Measurements from ENCODE around the gene EYS. TPM values are rescaled to one million over a fixed set of nuclear protein-coding genes. Genes with fewer than 3 reads are reported as not detected.

The EYS gene
- total RNA-seq, 1 experiment from 2014 or later, result not detected

- TF ChIP-seq REST (IDR thresholded peaks at IDR 0.05; ENCODE audit: low read depth) (no peak), ATF3 (IDR thresholded peaks at IDR 0.05) (no peak), CBX3 (IDR thresholded peaks at IDR 0.05; ENCODE audit: low read depth) (no peak), SP1 (IDR thresholded peaks at IDR 0.05; ENCODE audit: low read depth) (no peak), ELF1 (IDR thresholded peaks at IDR 0.05; ENCODE audit: borderline replicate concordance, low read depth) (no peak)
Observed at GRCh38 chr6:64721865-64722264, 985.2 kb downstream of the EYS start (continued).

GRCh38 chr6:64717281-64717680 lies 989.7 kb downstream of the EYS start:
- DNase-seq (ENCODE audit: low read depth, low spot score), result no peak
- CTCF ChIA-PET, result no interaction called here
- TF ChIP-seq SP1 (IDR thresholded peaks at IDR 0.05; ENCODE audit: low read depth) (no peak), MAX (IDR thresholded peaks at IDR 0.05) (no peak), CTCF (IDR thresholded peaks at IDR 0.05 in 2 of 3, conservative IDR thresholded peaks at IDR 0.05 in 1 of 3; ENCODE audit: borderline replicate concordance in 1 of 3, insufficient read depth in 1 of 3, low read depth in 2 of 3, low read length in 2 of 3) (no peak), ATF3 (IDR thresholded peaks at IDR 0.05) (no peak), TCF7L2 (IDR thresholded peaks at IDR 0.05; ENCODE audit: borderline replicate concordance, extremely low read depth, insufficient read depth, insufficient read length) (no peak), ELF1 (IDR thresholded peaks at IDR 0.05; ENCODE audit: borderline replicate concordance, low read depth) (no peak), EZH2 (IDR thresholded peaks at IDR 0.05) (no peak), FOSL1 (IDR thresholded peaks at IDR 0.05; ENCODE audit: low read depth) (no peak), EGR1 (IDR thresholded peaks at IDR 0.05; ENCODE audit: low read depth) (no peak), EZH2phosphoT487 (IDR thresholded peaks at IDR 0.05; ENCODE audit: borderline replicate concordance) (no peak), POLR2A (IDR thresholded peaks at IDR 0.05; ENCODE audit: borderline replicate concordance, extremely low read depth, insufficient read depth, insufficient read length) (no peak), CBX3 (IDR thresholded peaks at IDR 0.05; ENCODE audit: low read depth) (no peak), ZBTB33 (IDR thresholded peaks at IDR 0.05; ENCODE audit: extremely low read depth, insufficient replicate concordance, low read length) (no peak)

More at GRCh38 chr6:64717281-64717680, 989.7 kb downstream of the EYS start:
- H3K79me2 ChIP-seq (ENCODE audit: insufficient read depth, low read length), result no peaks in the 10 kb centered on the region
- no peak for ATAC-seq
- no peak overlapping the region for H3K27ac ChIP-seq (ENCODE audit: low read depth, low read length)
- no peak overlapping the region for H3K4me2 ChIP-seq (ENCODE audit: low read length)
- H3K9ac ChIP-seq (ENCODE audit: low read length), result no peak overlapping the region
- POLR2A ChIA-PET, result no interaction called here
- H3K9me2 ChIP-seq (ENCODE audit: insufficient read depth), result no peaks in the 10 kb centered on the region
- intact Hi-C loops (cut with micrococcal nuclease), result no loop called here
- no peak overlapping the region for H3K4me3 ChIP-seq (replicated peaks in 1 of 2; ENCODE audit: low read depth in 1 of 2, low read length in 2 of 2)
- H3K4me1 ChIP-seq (ENCODE audit: control insufficient read depth in 1 of 2, insufficient read depth in 2 of 2, low read length in 2 of 2), result no peaks in the 10 kb centered on the region
- H3K9me3 ChIP-seq (ENCODE audit: control insufficient read depth in 1 of 2, insufficient read depth in 1 of 2, low read depth in 1 of 2, low read length in 2 of 2), result peaks cover 6 to 18% of the 10 kb centered on the region in 2 experiments; a peak in 3 of 4 replicates
- no peaks in the 10 kb centered on the region for H3K27me3 ChIP-seq (ENCODE audit: insufficient read depth, low read length)
- RAD21 ChIA-PET (ENCODE audit: low non-redundant PET in 1 of 2, low total read pairs in 2 of 2, uncharacterized antibody in 2 of 2, unreplicated experiment in 2 of 2), result no interaction called here
- no TSS peak for BruUV-seq (replicated peaks)
- H3K36me3 ChIP-seq (ENCODE audit: control insufficient read depth in 1 of 2, insufficient read depth in 2 of 2, low read length in 2 of 2), result no peaks in the 10 kb centered on the region
- H2AFZ ChIP-seq (ENCODE audit: low read depth, low read length, poor library complexity, severe bottlenecking), result no peak overlapping the region
- no peaks in the 10 kb centered on the region for H4K20me1 ChIP-seq (ENCODE audit: insufficient read depth)
